GM19239 (cell line): ENCODE measurements around the gene MZF1.
"Not testable (repeated sequence)": the region's sequence is repeated elsewhere in the genome, so short reads cannot be mapped to it uniquely, and the experiment has no call there.

Experiments
- DNase-seq: peaks from one replicate; pipeline ENCODE4 v3.0.0; 2011; ENCODE audit warnings: low spot score; ENCODE audit not compliant: insufficient read length
- FAIRE-seq: peaks from 2 replicates; lab custom pipeline; 2011; peaks lifted over from hg19 to GRCh38; lab: Jason Lieb, UNC

MZF1 gene

DNA sequence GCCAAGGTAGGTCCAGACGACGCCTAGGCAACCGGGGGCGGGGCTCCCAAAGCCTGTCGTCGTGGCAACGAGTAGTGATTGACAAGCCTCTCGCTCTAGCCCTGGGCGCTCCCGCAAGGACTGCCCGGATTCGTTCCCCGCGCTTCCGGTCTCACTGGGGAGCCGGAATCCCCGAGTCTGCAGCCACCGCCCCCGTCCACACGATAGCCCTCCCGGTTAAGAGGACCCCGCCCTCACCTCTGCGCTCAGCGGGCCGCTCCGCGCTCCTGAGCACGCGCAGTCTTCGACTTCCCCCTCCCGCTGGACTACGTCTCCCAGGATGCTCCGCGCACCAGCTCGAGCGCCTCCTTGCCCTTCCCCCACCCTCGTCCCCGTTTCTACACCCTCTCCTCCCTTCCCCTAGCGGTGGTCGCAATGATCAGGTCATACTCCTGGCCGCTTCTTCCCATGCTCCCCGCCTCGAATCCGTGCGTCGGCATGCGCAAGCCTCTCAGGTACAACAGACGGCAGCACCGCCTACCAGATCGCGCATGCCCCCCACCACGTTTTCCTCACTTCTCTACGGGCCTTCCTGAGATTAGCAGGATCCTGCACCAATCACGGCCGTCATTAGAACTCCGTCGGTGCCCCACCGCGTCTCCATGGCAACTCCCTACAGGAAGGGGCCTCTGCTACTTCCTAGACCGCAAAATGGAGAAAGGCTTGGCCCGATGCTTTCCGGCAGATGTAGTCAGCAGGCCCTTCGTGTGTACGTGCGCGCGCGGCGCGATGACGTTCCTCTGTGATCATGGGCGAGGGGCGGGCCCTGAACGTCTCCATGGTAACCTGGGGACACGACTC, at the start of gene MZF1:
Gene MZF1 (minus strand): TSS at position 518 of the 840 bp plus-strand sequence. CDS start 1,946 bp downstream, outside the sequence.
- peak; percentile 99 for FAIRE-seq

DNA sequence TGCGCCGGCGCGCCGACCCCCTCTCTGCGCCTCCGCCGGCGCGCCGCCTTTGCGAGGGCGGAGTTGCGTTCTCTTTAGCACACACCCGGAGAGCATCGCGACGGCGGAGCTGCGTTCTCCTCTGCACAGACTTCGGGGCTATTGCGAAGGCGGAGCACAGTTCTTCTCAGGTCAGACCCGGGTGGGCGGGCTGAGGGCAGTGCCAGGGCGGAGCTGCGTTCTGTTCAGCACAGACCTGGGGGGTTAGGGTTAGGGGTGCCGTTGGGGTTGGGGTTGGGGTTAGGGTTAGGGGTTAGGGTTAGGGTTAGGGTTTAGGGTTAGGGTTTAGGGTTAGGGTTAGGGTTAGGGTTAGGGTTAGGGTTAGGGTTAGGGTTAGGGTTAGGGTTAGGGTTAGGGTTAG, 34.1 kb upstream of the MZF1 start:
- not testable (repeated sequence) for DNase-seq, FAIRE-seq

More for the DNA sequence above, at the start of gene MZF1:
- DNase-seq = peak; percentile 91

DNA sequence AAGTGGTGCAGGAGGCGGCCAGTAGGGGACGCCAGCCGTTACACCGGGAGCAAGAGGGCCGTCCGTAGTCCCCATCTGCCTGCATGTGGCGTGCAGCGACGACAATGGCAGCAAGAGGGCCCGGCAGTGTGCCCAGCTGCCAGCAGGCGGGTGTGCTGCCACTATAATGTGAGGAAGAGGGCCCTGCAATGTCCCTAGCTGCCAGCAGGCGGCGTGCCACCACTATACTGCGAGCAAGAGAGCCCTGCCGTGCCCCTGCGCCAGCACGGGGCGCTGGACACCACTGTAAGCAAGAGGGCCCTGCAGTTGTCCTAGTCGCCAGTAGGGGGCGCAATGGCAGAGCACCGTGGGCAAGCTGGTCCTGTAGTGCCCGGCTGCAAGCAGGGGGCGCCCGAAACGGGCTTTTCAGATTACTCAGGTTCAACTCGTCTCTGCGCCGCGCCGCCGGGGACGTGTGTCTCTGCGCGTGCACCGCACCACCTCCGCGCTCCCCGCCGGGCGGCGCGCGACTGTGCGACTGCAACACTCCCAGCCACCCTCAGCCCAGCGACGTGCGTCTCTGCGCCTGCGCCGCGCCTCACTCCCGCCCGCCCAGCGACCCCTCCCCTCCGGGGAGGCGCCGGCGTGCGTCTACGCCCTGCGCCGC, 33.2 kb upstream of the MZF1 start:
- DNase-seq, FAIRE-seq: not testable (repeated sequence)

DNA sequence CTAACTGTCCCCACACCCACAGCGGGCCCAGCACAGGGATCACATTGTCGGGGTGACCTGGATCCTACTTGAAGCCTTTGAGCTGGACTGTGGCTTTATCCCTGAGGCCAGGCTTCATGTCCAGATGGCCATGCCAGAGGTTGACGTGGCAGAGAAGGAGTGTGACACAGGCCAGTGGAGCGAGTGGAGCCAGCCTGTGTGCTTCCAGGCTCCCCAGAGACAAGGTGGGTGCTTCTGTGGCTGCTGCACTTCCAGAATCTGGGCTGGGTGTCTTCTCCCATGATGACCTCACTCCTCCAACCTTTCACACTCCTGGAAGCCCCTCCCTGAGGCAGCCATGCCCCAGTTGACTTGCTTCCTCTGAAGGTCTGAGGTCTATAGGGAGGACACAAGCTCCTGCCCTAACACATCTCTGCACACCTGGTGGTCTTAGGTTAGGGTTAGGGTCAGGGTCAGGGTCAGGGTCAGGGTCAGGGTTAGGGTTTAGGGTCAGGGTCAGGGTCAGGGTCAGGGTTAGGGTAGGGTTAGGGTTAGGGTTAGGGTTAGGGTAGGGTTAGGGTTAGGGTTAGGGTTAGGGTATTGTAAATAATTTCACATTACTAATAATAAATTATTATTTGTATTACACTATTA, 13.1 kb upstream of the MZF1 start:
- no peak for FAIRE-seq
- no peak for DNase-seq

DNA sequence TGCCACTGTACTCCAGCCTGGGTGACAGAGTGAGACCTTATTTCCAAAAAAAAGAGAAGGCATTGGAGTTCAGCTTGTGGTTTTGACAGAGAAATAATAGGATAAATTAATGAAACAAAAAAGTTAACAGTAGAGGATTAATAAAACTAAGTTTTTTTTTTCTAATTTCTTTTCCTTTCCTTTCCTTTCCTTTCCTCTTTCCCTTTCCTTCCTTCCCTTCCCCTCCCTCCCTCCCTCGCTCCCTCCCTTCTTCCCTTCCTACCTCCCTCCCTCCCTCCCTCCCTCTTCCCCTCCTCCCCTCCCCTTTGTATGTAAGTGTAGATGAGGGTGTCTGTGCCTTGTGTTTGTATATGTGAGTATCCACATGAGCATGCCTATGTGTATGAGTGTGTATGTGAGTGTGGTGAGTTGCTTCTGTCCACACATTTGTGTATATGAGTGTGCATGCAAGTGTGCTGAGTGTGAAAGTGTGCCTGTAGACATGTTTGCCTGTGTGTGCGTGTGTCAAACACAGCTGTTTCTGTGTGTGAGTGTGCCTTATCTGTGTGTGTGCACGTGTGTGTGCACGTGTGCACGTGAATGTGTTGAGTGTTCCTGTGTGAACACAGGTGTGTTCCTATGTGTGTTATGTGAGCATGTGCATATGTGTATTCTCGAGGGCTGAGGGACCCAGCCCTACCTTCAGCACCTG, 12.5 kb upstream of the MZF1 start:
- DNase-seq = no peak
- no peak for FAIRE-seq

DNA sequence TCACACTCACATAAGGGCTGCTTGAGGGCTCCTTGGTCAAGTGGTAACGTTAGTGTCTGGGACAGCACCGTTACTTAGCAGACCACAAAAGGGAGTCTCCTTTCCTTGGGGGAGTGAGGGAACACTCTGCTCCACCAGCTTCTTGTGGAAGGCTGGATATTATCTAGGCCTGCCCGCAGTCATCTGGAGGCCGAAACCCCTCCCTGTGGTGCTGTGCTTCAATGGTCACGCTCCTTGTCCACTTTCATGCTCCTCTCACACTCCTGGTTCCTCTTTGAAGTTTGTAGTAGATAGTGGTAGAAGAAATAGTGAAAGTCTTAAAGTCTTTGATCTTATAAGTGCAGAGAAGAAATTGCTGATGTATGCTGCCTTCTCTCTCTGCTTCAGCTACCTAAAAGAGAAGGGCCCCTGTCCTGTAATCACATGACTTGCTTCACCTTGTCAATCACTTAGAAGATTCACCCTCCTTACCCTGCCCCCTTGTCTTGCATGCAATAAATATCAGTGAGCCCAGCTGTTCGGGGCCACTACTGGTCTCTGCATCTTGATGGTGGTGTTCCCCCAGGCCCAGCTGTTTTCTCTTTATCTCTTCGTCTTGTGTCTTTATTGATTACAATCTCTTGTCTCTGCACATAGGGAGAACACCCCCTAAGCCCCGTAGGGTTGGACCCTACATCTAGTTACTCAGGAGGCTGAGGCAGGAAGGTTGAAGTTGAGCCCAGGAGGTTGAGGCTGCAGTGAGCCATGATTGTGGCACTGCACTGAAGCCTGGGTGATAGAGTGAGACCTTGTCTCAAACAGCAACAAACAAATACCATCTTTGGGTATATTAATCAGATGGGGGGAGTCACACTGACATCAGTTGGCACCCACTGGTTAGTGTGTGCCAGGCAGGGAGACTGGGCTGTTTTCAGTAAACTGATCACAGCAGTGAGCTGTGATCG, 11.6 kb upstream of the MZF1 start:
- DNase-seq (no peak), FAIRE-seq (no peak)

DNA sequence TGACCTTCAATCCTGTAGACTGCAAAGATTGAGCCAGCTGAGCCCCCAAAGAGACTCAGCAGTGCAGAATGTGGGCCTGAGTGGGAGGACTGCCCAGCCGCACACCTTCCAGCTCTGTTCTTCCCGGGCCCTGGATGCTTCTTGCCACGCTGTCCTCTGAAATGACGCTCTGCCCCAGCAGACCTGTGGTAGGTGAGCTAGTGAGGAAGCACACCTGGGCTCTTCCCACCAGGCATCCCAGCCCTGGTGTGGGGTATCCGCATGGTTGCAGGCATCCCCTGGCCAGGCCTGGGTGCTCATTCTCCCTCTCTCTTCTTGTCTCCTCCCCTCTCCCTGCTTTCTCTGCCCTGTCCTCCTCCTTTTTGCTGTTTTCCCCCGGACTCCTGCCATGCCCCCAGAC, 9.8 kb upstream of the MZF1 start:
- no peak for DNase-seq
- FAIRE-seq = no peak

DNA sequence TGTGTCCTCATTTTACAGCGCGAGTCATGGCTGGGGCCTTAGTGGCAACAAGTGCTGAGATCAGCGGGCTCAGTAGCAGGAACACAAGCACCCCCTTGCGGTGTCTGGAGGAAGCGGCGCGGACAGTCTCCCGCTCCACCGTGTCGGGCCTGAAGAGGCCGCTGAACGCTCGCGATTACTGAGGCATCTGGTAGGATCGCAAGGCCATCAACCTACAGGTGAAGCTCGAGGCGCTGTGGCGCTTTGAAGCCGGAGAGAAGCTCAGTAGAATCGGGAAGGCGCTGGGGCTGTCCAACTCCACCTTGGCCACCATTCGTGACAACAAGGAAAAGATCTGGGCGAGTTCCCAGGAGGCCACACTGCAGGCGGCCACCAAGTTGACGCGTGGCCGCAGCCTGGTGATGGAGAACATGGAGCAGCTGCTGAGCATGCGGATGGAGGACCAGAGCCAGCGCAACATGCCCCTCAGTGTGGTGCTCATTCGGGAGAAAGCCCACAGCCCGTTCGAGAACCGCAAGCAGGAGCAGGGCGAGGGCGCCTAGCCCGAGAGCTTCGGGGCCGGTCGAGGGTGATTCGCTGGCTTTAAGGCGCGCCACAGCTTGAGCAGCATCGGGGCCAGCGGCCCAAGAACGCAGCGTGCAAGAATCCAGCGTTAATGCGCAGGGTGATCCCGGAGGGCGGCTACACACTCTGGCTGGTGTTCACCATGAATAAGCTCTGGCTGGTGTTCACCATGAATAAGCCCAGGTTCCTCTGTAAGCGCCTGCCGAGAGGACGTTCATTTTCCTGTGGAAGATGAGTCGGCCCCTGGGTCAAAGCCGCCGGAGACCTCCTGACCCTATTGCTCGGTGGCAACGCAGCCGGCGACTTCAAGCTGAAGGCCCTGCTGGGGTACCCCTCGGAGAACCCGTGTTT, 8.3 kb upstream of the MZF1 start:
- FAIRE-seq = peak; percentile 37
- peak; percentile 70 for DNase-seq

DNA sequence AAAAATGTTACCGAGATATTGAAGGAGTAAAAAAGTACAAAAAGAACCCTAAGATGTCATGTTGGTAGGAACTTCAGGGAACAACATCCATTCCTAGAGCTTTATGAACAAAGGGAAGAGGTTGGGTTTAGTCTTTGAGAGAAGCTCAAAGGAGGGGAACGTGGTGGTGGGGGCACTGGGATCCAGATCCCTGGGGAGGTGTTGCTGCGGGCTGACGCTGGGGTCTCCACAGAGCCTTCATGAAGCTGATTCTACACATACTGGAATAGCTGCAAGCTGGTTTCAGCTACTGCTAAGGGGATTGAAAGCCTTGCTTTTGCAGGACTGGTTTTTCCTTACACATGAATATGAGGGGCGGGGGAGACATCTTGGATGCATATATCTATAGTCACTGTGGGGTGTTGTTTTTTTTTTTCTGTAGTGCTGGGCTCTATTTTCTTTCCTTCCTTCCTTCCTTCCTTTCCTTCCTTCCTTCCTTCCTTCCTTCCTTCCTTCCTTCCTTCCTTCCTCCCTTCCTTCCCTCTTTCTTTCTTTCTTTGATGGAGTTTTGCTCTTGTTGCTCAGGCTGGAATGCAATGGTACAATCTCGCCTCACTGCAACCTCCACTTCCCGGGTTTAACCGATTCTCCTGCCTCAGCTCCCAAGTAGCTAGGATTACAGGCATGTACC, 6.5 kb upstream of the MZF1 start:
- DNase-seq (no peak), FAIRE-seq (no peak)

DNA sequence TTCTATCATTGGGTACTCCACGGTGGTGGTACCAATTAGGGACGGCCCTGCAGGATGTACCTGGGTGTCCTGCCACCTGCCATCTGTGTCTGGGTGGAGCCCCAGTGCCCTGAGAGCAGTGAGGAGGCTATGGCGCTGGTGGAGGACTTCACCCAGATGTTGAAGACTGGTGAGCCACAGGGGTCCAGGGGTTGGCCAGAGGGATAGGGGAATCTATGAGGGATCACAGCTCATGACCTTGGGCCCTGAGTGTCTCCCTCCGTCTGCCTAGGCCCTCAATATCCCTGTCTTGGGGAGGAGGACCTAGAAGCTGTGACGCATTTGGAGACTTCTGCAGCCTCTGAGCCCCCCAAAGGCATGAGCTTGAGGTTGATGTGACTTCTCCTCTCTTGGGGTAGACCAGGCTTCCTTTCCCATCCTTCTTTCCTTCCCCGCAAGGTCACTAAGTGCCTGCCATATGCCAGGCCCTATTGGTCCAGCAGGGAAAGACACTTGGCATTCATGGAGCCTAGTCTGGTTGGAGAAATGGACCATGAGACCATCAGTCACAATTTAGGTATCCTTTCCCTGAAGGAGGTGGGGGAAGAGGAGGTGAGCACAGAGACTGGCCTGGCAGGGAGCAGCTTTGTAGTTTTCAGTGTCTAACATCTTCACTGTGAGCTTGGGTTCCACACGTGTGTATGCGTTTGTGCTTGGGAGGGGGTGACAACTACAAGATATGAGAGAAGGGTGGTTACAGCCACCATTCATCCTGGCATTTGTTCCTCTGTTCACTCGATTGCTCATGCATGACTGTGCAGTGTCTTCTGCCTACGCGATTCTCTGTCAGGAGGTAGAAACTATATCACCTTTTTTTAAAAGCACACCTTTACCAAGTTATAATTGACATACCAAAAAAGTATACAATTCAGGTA, 5.1 kb upstream of the MZF1 start:
- DNase-seq (no peak), FAIRE-seq (peak; percentile 47)

DNA sequence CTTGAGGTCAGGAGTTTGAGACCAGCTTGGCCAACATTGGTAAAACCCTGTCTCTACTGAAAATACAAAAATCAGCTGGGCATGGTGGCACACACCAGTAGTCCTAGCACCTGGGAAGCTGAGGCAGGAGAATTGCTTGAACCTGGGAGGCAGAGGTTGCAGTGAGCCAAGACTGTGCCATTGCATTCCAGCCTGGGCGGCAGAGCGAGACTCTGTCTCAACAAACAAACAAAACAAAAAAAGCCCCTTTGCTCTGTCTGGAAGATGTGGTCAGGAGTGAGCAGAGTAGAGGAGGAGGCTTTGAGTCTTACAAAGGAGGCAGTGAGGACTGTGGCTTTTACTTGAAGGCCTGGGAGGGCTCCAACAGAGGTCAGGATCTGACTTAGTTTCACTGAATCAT, 4.4 kb upstream of the MZF1 start:
- FAIRE-seq, DNase-seq: not testable (repeated sequence)

DNA sequence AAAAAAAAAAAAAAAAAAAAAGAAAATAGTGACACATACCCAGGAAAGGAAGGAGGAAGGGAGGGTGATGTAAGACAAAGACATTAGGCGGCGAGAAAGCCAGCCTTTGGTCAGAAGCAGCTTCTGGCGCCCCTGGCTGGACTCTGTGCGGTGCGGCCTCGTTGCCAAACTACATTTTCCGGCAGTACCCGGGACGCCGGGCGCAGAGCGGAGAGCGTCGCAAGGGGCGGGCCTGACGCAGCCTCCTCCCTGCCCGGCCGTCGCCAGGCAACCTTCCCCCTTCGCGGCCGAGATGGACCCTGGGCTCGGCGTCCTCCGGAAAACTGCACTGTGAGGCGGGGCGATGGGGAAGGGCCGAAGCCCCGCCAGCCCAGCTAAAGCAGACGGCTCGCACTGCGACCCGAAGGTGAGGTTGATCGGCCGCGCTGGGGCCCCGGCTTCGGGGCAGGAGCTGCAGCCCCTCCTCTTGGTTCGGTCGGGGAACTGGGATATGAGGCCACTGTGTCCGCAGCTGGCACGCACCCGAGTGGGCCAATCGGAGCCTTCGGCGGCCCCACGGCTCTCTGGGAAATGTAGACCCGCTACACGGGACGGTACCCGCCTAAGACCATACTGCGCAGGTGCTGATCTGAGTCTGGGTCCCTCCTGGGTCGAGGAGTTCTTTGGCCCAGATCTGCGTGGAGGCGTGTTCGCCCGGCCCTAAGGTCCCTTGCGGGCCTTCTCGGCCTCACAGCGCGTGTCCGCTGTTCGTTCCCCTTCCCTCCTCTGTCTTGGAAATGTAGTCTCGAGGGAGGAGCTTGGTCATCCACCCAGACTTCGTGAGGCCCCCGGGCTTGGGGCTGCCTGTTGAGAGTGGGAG, 2.3 kb upstream of the MZF1 start:
- peak; percentile 88 for FAIRE-seq
- peak; percentile 66 for DNase-seq

DNA sequence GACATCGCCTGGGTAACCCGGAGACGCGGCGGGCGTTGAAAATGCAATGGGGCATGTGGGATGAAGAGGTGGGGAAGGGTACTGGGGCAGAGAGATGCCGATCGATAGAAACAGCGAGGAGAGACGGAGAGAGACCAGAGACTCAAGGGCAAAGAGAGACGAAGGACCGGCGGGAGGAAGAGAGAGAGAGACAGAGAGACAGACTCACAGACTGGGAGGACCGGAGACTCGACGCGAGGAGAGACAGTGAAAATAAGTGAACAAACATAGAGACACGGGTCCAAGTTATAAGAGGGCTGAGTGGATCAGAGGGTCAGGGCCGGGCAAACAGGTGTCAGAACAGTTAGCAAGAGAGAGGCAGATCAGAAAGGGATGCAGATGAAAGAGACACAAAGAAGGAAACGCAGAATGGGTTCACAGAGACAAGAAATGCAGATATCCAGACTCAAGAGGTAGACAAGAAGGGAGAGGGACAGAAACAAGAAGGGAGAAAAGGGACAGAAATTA, 576 bp upstream of the MZF1 start:
- FAIRE-seq = no peak
- no peak for DNase-seq

DNA sequence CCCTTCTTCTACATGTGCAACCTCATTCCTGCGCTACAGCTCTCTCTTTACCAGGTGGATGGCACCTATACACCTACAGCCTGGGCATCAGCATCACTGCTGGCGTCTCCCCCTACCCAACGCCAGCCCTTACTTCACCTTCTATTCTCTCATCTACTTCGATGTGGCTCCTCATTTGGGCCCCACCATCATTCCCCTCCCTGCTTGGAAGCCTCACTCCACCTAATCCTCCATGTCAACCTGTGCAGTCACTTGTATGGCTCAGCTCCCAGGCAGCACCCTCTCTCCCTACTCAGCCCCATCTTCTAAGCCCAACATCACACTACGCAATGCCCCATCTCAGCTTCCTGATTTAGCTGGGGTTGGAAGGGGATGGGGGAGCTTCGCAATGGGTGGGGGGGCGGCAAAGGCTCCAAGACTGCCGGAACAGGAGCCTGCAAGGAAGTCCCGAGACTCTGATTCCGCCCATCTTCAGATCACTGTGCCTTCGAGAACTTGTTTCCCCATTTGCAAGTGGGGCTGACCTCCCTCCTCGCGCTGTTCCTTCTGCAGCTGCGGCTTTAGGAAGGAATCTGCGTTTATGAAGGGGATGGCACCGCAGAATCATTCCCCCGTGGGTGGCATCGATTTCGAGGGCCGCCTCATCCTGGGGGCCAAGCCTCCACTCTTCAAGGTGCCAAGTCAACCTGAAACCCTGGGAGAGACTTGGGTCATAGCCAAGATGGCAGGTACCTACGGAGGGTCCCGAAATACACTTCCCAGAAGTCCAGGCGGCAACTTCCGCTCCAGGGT, 913 bp downstream of the MZF1 start:
- FAIRE-seq = no peak
- DNase-seq = no peak

DNA sequence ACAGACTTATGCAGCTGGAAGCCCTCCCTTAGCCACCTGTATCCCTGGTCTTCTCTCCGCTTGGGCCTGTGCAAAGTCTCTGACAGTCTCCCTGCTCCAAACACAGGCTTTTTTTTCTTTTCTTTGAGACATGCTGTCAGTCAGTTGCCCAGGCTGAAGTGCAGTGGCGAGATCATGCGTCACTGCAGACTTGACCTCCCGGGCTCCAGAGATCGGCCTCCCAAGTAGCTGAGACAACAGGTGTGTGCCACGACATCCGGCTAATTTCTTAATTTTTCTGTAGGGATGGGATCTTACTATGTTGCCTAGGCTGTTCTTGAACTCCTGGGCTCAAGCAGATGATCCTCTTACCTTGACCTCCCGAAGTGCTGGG, 1.6 kb downstream of the MZF1 start:
- DNase-seq = no peak
- FAIRE-seq = no peak
